SK-N-SH (cell line): ENCODE data around the gene FOXF2. TPM values are rescaled to one million over a fixed set of nuclear protein-coding genes. Genes with fewer than 3 reads are reported as not detected.

Source experiments
- CTCF ChIA-PET: fragments of 300-600, 350-600 bp; formaldehyde crosslinking; extraction: SDS; loops from one replicate; lab custom pipeline; 2021; lab: Yijun Ruan, JAX
- POLR2A ChIA-PET: fragments of 350-600 bp; sonication (Branson Sonifier 250); formaldehyde crosslinking; extraction: SDS; loops from one replicate; lab custom pipeline; 2020; ENCODE audit warnings: antibody characterized with exemption, inconsistent platforms; lab: Yijun Ruan, JAX
- DNase-seq: peaks from one replicate; pipeline ENCODE4 v3.0.0; 2012
- H2AFZ ChIP-seq: fragments of 200-600 bp; sonication (generic); 2 replicates; pipeline ENCODE4 v1.8.1; 2016; ENCODE audit warnings: antibody characterized with exemption, mild to moderate bottlenecking, low read depth
- H3F3A ChIP-seq: fragments of 200-600 bp; sonication (generic); replicated peaks from 2 replicates; pipeline ENCODE3; 2016; ENCODE audit warnings: antibody characterized with exemption, mild to moderate bottlenecking; ENCODE audit not compliant: insufficient read depth
- H3K27ac ChIP-seq, 2 experiments: fragments of 200-500 bp in 1 of 2; fragments of 200-600 bp in 1 of 2; sonication (Bioruptor generic) in 1 of 2; sonication (generic), shearing (Covaris generic) in 1 of 2; 2 replicates each; pipeline versions ENCODE4 v1.5.1 to v1.6.1; 2014 to 2016; ENCODE audit warnings: low read depth in 2 of 2, inconsistent platforms in 1 of 2, low read length in 1 of 2, mild to moderate bottlenecking in 1 of 2, mixed read lengths in 1 of 2
- H3K27me3 ChIP-seq: fragments of 200-600 bp; sonication (generic), shearing (Covaris generic); 2 replicates; pipeline ENCODE4 v1.6.1; 2016; ENCODE audit warnings: mixed run types; ENCODE audit not compliant: insufficient read depth
- H3K36me3 ChIP-seq, 2 experiments: fragments of 200-500 bp in 1 of 2; fragments of 200-600 bp in 1 of 2; sonication (Bioruptor generic) in 1 of 2; sonication (generic) in 1 of 2; replicated peaks in 1 of 2; 2 replicates each; pipeline versions ENCODE3 to v1.5.1; 2014 to 2016; ENCODE audit warnings: low read length in 1 of 2, mild to moderate bottlenecking in 1 of 2; ENCODE audit not compliant: insufficient read depth in 2 of 2, control insufficient read depth in 1 of 2
- H3K4me1 ChIP-seq, 2 experiments: fragments of 200-500 bp in 1 of 2; fragments of 200-600 bp in 1 of 2; sonication (Bioruptor generic) in 1 of 2; sonication (generic), shearing (Covaris generic) in 1 of 2; 2 replicates each; pipeline versions ENCODE4 v1.5.1 to v1.6.1; 2014 to 2016; ENCODE audit warnings: low read depth in 1 of 2, low read length in 1 of 2, mixed run types in 1 of 2; ENCODE audit not compliant: insufficient read depth in 2 of 2, control insufficient read depth in 1 of 2
- H3K4me2 ChIP-seq: fragments of 200-600 bp; sonication (generic), shearing (Covaris generic); 2 replicates; pipeline ENCODE4 v1.6.1; 2017; ENCODE audit warnings: mixed run types
- H3K4me3 ChIP-seq, 2 experiments: fragments of 200-500 bp in 1 of 2; fragments of 200-600 bp in 1 of 2; sonication (Bioruptor generic) in 1 of 2; sonication (generic), shearing (Covaris generic) in 1 of 2; 2 replicates each; pipeline versions ENCODE4 v1.5.1 to v1.8.1; 2014 to 2016; ENCODE audit warnings: low read depth in 2 of 2, inconsistent platforms in 1 of 2, low read length in 1 of 2, mild to moderate bottlenecking in 1 of 2, mixed read lengths in 1 of 2, moderate library complexity in 1 of 2
- H3K79me2 ChIP-seq: fragments of 200-600 bp; sonication (generic); 2 replicates; pipeline ENCODE4 v1.8.1; 2017; ENCODE audit warnings: mild to moderate bottlenecking; ENCODE audit not compliant: insufficient read depth
- H3K9ac ChIP-seq: fragments of 200-600 bp; sonication (generic); 2 replicates; pipeline ENCODE4 v1.6.1; 2017; ENCODE audit warnings: mixed run types
- H3K9me2 ChIP-seq: fragments of 200-600 bp; sonication (generic); 2 replicates; pipeline ENCODE4 v1.6.1; 2017; ENCODE audit warnings: mixed run types
- H3K9me3 ChIP-seq: fragments of 200-600 bp; sonication (generic); 2 replicates; pipeline ENCODE4 v1.6.1; 2017; ENCODE audit warnings: mixed run types, mild to moderate bottlenecking, moderate library complexity
- H4K20me1 ChIP-seq: fragments of 200-600 bp; sonication (generic); 2 replicates; pipeline ENCODE4 v1.6.1; 2017; ENCODE audit warnings: mild to moderate bottlenecking, mixed run types; ENCODE audit not compliant: insufficient read depth
- CTCF ChIP-seq: fragments of 200-600 bp; sonication (generic); IDR thresholded peaks from 2 replicates; pipeline ENCODE4 v1.6.1; 2017; ENCODE audit warnings: antibody characterized with exemption, mild to moderate bottlenecking, moderate library complexity
- NFIC ChIP-seq: IDR thresholded peaks from 2 replicates; pipeline ENCODE4 v1.4.0; 2012; ENCODE audit warnings: borderline replicate concordance
- REST ChIP-seq: IDR thresholded peaks from 2 replicates; pipeline ENCODE4 v1.6.1; 2012; ENCODE audit warnings: mild to moderate bottlenecking, low read depth, low read length, moderate library complexity
- WGBS: methylation state at CpG from one replicate; pipeline ENCODE4 v1.1.6; 2017; ENCODE audit warnings: low lambda C conversion rate; 5-methylcytosine and 5-hydroxymethylcytosine counted together
- polyA plus RNA-seq, 3 experiments: library from polyadenylated mRNA; depleted of rRNA; stranded (reverse); fragments of >200 nt; gene quantifications; 2 replicates each; pipeline ENCODE4 v1.2.3, GENCODE V29; 2012

Gene FOXF2
- polyA plus RNA-seq, 1 of the 3 experiments (the other 2 are of a cell fraction), result not detected

DNA sequence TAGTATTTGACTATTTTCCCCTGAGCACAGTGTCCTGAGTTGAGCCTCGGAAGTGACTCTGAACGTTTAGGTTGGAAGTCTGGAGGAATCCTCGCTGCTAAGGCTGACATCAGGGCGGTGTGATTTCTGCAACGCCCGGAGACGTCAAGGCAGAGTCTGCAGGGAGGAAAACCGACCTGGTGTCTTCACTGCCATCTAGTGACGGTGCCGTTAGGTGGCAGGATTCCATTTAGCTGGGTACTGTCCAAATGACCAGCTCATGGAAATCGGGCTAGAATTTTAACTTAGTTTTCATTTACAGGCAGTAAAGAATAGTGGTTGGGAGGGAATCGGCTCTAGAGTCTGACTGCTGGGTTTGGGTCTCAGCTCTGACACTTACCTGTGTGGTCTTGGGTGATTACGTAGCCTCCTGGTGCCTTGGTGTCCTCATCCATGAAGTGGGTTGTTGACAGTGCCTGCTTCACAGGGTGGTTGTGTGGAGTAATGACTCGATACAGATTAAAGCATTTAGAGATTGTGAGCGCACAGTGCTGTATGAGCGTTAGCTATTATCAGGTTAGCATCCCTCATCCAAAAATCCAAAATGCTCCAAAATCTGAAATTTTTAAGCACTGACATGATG is 35.0 kb downstream of the FOXF2 start:
- H3K4me2 ChIP-seq, result no peak overlapping the region

More for the DNA sequence above, 35.0 kb downstream of the FOXF2 start:
- ChIA-PET POLR2A (no interaction called here), CTCF (interaction anchor here (0.6 to 2.3 kb wide), 3 partner anchors 12 to 138 kb away, joined by 3 to 15 read pairs (median 12); no protein-coding TSS in a partner anchor)
- Histone ChIP-seq H3K36me3 (no peaks in the 10 kb centered on the region), H3K9ac (no peak overlapping the region), H4K20me1 (no peaks in the 10 kb centered on the region), H2AFZ (no peak overlapping the region), H3F3A (no peaks in the 10 kb centered on the region), H3K9me2 (no peaks in the 10 kb centered on the region), H3K27ac (no peak overlapping the region), H3K79me2 (no peaks in the 10 kb centered on the region), H3K27me3 (peaks cover 41% of the 10 kb centered on the region; the same call in 1 of the 2 replicates), H3K9me3 (no peaks in the 10 kb centered on the region), H3K4me1 (no peaks in the 10 kb centered on the region), H3K4me3 (no peak overlapping the region)
- peak; percentile 34 for DNase-seq
- TF ChIP-seq CTCF (peak; percentile 55), NFIC (no peak), REST (peak; percentile 65)
- WGBS, result 6% methylated on average over 16 of the region's 16 CpGs
